Measurements from ENCODE around the gene NTNG2.

The NTNG2 gene

GRCh38 chr9:132249690-132250089, 87.8 kb downstream of the NTNG2 start:
- no CpG with 5 or more reads among the region's 8 CpGs for WGBS, 2 donors (ENCODE audit: extremely low coverage in 2 of 2, insufficient read length in 2 of 2, insufficient replicate concordance in 1 of 2)
- no peak overlapping the region for H3K4me2 ChIP-seq (ENCODE audit: insufficient read depth, low read length, poor library complexity, severe bottlenecking)
- no peak overlapping the region for H3K4me3 ChIP-seq (ENCODE audit: low read length in 2 of 2)
- no peak overlapping the region for H3K9ac ChIP-seq (ENCODE audit: low read depth, low read length, poor library complexity)
- H2AFZ ChIP-seq (ENCODE audit: low read length) = no peak overlapping the region
- no peak overlapping the region for H4K8ac ChIP-seq (ENCODE audit: low read depth, low read length)
- H3K23ac ChIP-seq (ENCODE audit: low read depth, low read length, poor library complexity) = no peak overlapping the region
- H2BK120ac ChIP-seq (ENCODE audit: low read depth, low read length) = no peak overlapping the region
- H2BK15ac ChIP-seq (ENCODE audit: low read length) = no peak overlapping the region
- H2AK5ac ChIP-seq (ENCODE audit: low read depth, low read length) = no peak overlapping the region
- no peak overlapping the region for H3K18ac ChIP-seq (ENCODE audit: low read length)
- no peak overlapping the region for H2BK12ac ChIP-seq (ENCODE audit: low read length)
- peaks cover 0 to 25% (median 2%) of the 10 kb centered on the region in 3 experiments for H3K27me3 ChIP-seq (ENCODE audit: control insufficient read depth in 3 of 3, insufficient read depth in 3 of 3, low read depth in 1 of 3, low read length in 3 of 3)
- no peak overlapping the region for H3K14ac ChIP-seq (ENCODE audit: low read length)
- no peak overlapping the region for H2BK5ac ChIP-seq (ENCODE audit: low read length)
- H3K4me1 ChIP-seq (ENCODE audit: control insufficient read depth in 2 of 2, insufficient read depth in 1 of 2, low read depth in 1 of 2, low read length in 2 of 2) = peaks cover 0 to 3% of the 10 kb centered on the region in 2 donors
- DNase-seq (ENCODE audit: low spot score) = no peak
- no peak overlapping the region for H3K4ac ChIP-seq (ENCODE audit: low read length)
- H3K79me1 ChIP-seq (ENCODE audit: low read depth, low read length) = peaks cover 3% of the 10 kb centered on the region
- no peak overlapping the region for H4K91ac ChIP-seq (ENCODE audit: low read depth, low read length, poor library complexity)
- H3K27ac ChIP-seq (replicated peaks; ENCODE audit: low read length) = no peak overlapping the region
- peaks cover 6 to 16% of the 10 kb centered on the region in 2 donors for H3K9me3 ChIP-seq (replicated peaks in 1 of 2; ENCODE audit: control insufficient read depth in 2 of 2, insufficient read depth in 1 of 2, low read depth in 1 of 2, low read length in 2 of 2)
- no peaks in the 10 kb centered on the region for H3K36me3 ChIP-seq (replicated peaks in 1 of 2; ENCODE audit: control insufficient read depth in 2 of 2, insufficient read depth in 2 of 2, low read length in 2 of 2)

DNA sequence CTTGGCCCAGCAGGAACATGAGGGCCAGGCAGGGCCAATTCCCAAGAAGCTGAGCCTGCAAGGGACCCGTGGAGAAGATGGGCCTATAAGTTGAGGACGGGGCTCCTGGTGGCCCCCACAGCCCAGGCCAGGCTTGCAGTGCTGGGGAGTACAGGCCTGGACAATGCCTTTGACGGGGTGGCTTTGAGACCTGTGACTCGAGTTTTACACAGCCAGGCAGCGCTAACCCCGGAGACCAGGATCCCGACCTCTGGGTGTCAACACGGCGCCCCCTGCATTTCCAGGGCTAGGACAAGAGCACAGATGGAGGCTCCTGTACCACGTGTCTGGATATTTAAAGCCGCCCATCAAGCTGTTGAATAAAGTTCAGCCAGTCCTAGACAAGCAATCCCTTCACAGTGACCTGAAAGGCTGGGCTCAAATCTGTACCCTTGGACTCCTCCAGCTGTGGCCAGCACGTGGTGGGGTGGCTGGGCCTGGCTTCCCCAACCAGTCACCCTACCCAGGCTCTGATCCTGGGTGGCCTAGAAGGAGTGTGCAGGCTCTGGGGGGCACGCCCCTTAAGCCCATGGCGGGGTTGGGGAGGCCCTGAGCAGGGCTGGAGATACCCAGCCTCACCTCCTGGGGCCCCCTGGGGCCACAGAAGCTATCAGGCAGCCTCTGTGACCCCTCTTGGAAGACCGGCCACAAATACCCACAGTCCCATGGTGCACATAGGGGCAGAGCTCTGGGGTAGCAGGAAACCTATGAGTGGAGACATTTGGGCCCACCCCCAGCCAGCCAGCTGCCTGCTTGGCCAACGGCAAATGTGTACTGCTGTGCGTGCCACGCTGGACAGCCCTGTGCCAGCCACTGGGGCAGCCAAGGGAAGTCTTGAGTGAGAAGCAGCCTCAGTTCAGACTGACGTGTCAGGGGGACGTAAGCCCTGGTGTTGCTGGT, 88.7 kb downstream of the NTNG2 start:
- Histone ChIP-seq H3K4me3 (ENCODE audit: low read length in 2 of 2) (no peak overlapping the region), H3K4ac (ENCODE audit: low read length) (no peak overlapping the region), H3K4me1 (ENCODE audit: control insufficient read depth in 2 of 2, insufficient read depth in 1 of 2, low read depth in 1 of 2, low read length in 2 of 2) (no peaks in the 10 kb centered on the region), H3K18ac (ENCODE audit: low read length) (peak overlapping the region; percentile 36), H2BK120ac (ENCODE audit: low read depth, low read length) (peak overlapping the region; percentile 28), H4K8ac (ENCODE audit: low read depth, low read length) (no peak overlapping the region), H3K23ac (ENCODE audit: low read depth, low read length, poor library complexity) (peak overlapping the region; percentile 80), H2BK12ac (ENCODE audit: low read length) (no peak overlapping the region), H3K14ac (ENCODE audit: low read length) (no peak overlapping the region), H3K9me3 (replicated peaks in 1 of 2; ENCODE audit: control insufficient read depth in 2 of 2, insufficient read depth in 1 of 2, low read depth in 1 of 2, low read length in 2 of 2) (peaks cover 6 to 16% of the 10 kb centered on the region in 2 donors), H3K9ac (ENCODE audit: low read depth, low read length, poor library complexity) (no peak overlapping the region), H3K27ac (replicated peaks; ENCODE audit: low read length) (no peak overlapping the region), H4K91ac (ENCODE audit: low read depth, low read length, poor library complexity) (no peak overlapping the region), H2BK15ac (ENCODE audit: low read length) (no peak overlapping the region), H2BK5ac (ENCODE audit: low read length) (no peak overlapping the region), H3K4me2 (ENCODE audit: insufficient read depth, low read length, poor library complexity, severe bottlenecking) (no peak overlapping the region), H3K79me1 (ENCODE audit: low read depth, low read length) (peaks cover 3% of the 10 kb centered on the region), H2AK5ac (ENCODE audit: low read depth, low read length) (peak overlapping the region; percentile 40), H3K27me3 (ENCODE audit: control insufficient read depth in 3 of 3, insufficient read depth in 3 of 3, low read depth in 1 of 3, low read length in 3 of 3) (peaks cover 0 to 16% (median 2%) of the 10 kb centered on the region in 3 experiments), H2AFZ (ENCODE audit: low read length) (no peak overlapping the region), H3K36me3 (replicated peaks in 1 of 2; ENCODE audit: control insufficient read depth in 2 of 2, insufficient read depth in 2 of 2, low read length in 2 of 2) (no peaks in the 10 kb centered on the region)
- no CpG with 5 or more reads among the region's 20 CpGs for WGBS, 2 donors (ENCODE audit: extremely low coverage in 2 of 2, insufficient read length in 2 of 2, insufficient replicate concordance in 1 of 2)
- DNase-seq (ENCODE audit: low spot score) = no peak

- Histone ChIP-seq H3K27me3 (ENCODE audit: control insufficient read depth in 3 of 3, insufficient read depth in 3 of 3, low read depth in 1 of 3, low read length in 3 of 3) (no peaks in the 10 kb centered on the region), H3K18ac (ENCODE audit: low read length) (no peak overlapping the region), H3K36me3 (replicated peaks in 1 of 2; ENCODE audit: control insufficient read depth in 2 of 2, insufficient read depth in 2 of 2, low read length in 2 of 2) (peaks cover 9 to 46% of the 10 kb centered on the region in 2 donors), H2BK12ac (ENCODE audit: low read length) (no peak overlapping the region), H3K23ac (ENCODE audit: low read depth, low read length, poor library complexity) (no peak overlapping the region), H3K4ac (ENCODE audit: low read length) (no peak overlapping the region), H3K4me3 (ENCODE audit: low read length in 2 of 2) (no peak overlapping the region), H3K79me1 (ENCODE audit: low read depth, low read length) (peaks cover 3% of the 10 kb centered on the region), H2BK120ac (ENCODE audit: low read depth, low read length) (no peak overlapping the region), H3K14ac (ENCODE audit: low read length) (no peak overlapping the region), H2AK5ac (ENCODE audit: low read depth, low read length) (no peak overlapping the region), H3K4me2 (ENCODE audit: insufficient read depth, low read length, poor library complexity, severe bottlenecking) (no peak overlapping the region), H3K4me1 (ENCODE audit: control insufficient read depth in 2 of 2, insufficient read depth in 1 of 2, low read depth in 1 of 2, low read length in 2 of 2) (no peaks in the 10 kb centered on the region), H2BK15ac (ENCODE audit: low read length) (no peak overlapping the region), H4K8ac (ENCODE audit: low read depth, low read length) (no peak overlapping the region), H2AFZ (ENCODE audit: low read length) (no peak overlapping the region), H3K27ac (replicated peaks; ENCODE audit: low read length) (no peak overlapping the region), H4K91ac (ENCODE audit: low read depth, low read length, poor library complexity) (no peak overlapping the region), H2BK5ac (ENCODE audit: low read length) (no peak overlapping the region), H3K9ac (ENCODE audit: low read depth, low read length, poor library complexity) (no peak overlapping the region), H3K9me3 (replicated peaks in 1 of 2; ENCODE audit: control insufficient read depth in 2 of 2, insufficient read depth in 1 of 2, low read depth in 1 of 2, low read length in 2 of 2) (no peaks in the 10 kb centered on the region)
- no peak for DNase-seq (ENCODE audit: low spot score)
- no CpG with 5 or more reads among the region's 3 CpGs for WGBS, 2 donors (ENCODE audit: extremely low coverage in 2 of 2, insufficient read length in 2 of 2, insufficient replicate concordance in 1 of 2)
Measured at GRCh38 chr9:132260846-132261245, 99.0 kb downstream of the NTNG2 start.

- Histone ChIP-seq H3K23ac (ENCODE audit: low read depth, low read length, poor library complexity) (no peak overlapping the region), H3K4me1 (ENCODE audit: control insufficient read depth in 2 of 2, insufficient read depth in 1 of 2, low read depth in 1 of 2, low read length in 2 of 2) (no peaks in the 10 kb centered on the region), H3K27ac (replicated peaks; ENCODE audit: low read length) (no peak overlapping the region), H3K27me3 (ENCODE audit: control insufficient read depth in 3 of 3, insufficient read depth in 3 of 3, low read depth in 1 of 3, low read length in 3 of 3) (no peaks in the 10 kb centered on the region), H2AFZ (ENCODE audit: low read length) (no peak overlapping the region), H3K14ac (ENCODE audit: low read length) (no peak overlapping the region), H2BK120ac (ENCODE audit: low read depth, low read length) (no peak overlapping the region), H2BK5ac (ENCODE audit: low read length) (no peak overlapping the region), H2AK5ac (ENCODE audit: low read depth, low read length) (no peak overlapping the region), H3K79me1 (ENCODE audit: low read depth, low read length) (no peaks in the 10 kb centered on the region), H3K9me3 (replicated peaks in 1 of 2; ENCODE audit: control insufficient read depth in 2 of 2, insufficient read depth in 1 of 2, low read depth in 1 of 2, low read length in 2 of 2) (no peaks in the 10 kb centered on the region), H4K91ac (ENCODE audit: low read depth, low read length, poor library complexity) (no peak overlapping the region), H3K4me3 (ENCODE audit: low read length in 2 of 2) (no peak overlapping the region), H2BK15ac (ENCODE audit: low read length) (no peak overlapping the region), H4K8ac (ENCODE audit: low read depth, low read length) (no peak overlapping the region), H3K9ac (ENCODE audit: low read depth, low read length, poor library complexity) (no peak overlapping the region), H3K18ac (ENCODE audit: low read length) (no peak overlapping the region), H3K36me3 (replicated peaks in 1 of 2; ENCODE audit: control insufficient read depth in 2 of 2, insufficient read depth in 2 of 2, low read length in 2 of 2) (peaks cover 18 to 95% of the 10 kb centered on the region in 2 donors), H2BK12ac (ENCODE audit: low read length) (no peak overlapping the region), H3K4ac (ENCODE audit: low read length) (no peak overlapping the region), H3K4me2 (ENCODE audit: insufficient read depth, low read length, poor library complexity, severe bottlenecking) (no peak overlapping the region)
- no CpG with 5 or more reads among the region's 3 CpGs for WGBS, 2 donors (ENCODE audit: extremely low coverage in 2 of 2, insufficient read length in 2 of 2, insufficient replicate concordance in 1 of 2)
- no peak for DNase-seq (ENCODE audit: low spot score)
Measured at GRCh38 chr9:132266017-132266416, 104.2 kb downstream of the NTNG2 start.
